NCI-H226 (cell line): ENCODE measurements around the gene SMAD6.
A peak's percentile ranks its signal among the peaks of the same experiment; 100 is the strongest.

Source experiments
- DNase-seq: peaks from one replicate; pipeline ENCODE4 v3.0.0-alpha.2; 2015

Gene SMAD6

DNA sequence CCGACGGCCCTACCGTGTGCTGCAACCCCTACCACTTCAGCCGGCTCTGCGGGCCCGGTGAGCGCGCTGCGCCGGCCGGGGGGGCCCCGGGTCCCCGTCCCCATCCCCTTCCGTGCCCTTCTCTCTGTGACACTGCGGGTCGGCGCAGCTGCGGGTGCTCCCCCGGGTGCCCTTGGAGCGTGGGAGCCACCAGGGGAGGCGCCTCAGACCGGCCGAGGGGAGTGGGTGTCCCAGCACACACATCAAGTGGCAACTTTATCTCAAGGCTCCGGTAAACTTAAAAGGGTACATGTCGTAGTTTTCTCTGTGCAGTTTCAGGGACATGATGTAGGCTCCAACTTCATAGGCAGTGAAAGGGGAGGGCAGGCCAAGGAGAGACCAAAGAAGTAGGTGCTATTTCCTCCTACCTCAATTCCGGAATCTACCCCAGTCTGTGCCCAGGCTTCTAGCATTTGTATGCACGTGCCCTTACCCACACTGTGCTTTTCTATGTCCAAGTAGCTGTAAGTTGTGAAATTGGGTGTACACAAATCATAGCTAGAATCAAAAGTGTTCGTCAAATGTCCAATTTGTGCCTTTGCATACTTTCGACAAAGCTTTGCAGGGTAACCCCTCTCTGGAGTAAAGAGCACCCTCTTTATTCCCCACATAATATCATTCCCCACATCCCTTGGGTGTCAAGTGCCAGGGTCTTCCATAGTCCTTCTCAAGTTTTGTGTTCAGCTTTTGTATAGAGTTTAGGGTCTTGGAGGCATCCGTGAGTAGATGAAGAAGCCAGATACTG is 2.2 kb downstream of the SMAD6 start:
- no peak for DNase-seq

DNA sequence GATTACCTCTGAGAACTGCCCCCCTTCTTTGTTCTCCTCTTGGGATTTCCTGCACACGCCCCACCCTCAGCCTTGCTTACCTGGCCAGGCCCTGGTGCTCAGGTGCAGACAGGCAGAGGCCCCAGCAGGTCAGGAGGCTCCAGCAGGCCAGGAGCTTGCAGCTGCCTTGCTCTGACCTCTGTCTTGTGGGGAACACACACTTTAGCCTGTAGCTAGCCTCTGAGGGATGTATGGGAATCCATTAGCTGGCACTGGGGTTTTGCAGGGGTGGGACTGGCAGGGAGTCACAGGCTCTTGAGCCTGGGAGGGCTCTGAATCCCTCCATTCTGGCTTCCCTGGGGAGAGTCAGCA is 2.7 kb downstream of the SMAD6 start:
- DNase-seq: no peak

DNA sequence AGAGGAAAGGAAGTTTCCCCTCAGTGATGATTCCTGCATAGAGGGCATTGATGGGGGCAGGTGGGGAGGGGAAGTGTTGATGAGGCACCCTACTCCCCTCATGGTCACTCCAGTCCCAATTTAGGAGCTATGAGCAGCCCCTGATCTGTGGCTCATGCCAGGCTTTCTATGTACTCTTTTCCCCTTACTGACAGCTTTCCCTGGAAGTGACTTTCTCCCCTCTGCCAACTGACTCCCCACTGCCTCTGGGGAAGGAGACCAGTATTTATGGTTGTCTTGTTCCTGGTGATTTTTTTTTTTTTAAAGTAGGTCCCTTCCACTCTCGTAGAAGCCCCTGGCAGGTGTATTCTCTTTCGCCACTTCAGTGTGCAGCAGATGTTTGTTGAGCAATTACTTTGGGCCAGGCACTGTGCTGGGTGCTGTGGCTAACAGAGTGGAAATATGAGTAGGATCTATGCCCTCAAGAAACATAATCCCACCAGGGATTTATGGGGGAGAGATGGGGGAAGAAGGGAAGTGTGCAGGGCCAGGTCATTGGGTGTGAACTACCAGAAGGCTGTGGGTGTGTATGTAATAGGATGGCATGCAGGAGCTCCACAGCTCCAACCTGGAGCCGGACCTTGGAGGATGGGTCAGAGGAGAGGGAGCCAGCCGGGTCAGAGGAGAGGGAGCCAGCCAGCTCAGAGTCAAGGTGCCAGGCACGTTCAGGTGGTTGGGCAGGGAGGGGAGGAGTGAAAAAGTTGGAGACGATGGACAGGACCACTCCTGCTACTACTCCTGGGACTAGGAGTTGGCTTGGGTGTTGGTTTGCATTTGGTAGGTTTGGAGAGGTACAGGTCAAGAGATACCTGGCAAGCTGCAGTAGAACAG is 3.5 kb downstream of the SMAD6 start:
- no peak for DNase-seq

DNA sequence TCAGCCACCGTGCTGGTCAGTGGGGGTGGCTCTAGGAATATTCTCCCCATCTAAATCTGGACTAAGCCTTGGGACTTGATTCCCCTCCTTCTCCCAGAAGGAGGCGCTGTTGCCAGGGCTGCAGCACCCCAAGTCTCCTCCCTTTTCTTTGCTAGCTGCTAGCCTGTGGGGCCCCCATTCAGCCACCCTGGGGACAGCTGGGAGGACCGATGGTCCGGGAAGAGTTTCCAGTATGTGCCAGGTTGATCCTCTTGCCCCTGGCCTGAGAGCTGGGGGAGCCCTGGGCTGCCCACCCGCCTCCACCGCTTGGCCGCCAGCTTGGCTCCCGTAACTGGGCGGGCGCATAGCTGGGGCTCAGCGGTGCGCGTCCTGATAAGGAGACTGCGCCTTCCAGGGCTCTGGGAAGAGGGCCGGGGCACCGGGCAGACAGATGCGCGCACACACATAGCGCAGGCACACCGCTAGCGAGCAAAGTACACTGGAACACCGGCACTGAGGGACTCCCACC is 4.2 kb downstream of the SMAD6 start:
- DNase-seq: no peak

DNA sequence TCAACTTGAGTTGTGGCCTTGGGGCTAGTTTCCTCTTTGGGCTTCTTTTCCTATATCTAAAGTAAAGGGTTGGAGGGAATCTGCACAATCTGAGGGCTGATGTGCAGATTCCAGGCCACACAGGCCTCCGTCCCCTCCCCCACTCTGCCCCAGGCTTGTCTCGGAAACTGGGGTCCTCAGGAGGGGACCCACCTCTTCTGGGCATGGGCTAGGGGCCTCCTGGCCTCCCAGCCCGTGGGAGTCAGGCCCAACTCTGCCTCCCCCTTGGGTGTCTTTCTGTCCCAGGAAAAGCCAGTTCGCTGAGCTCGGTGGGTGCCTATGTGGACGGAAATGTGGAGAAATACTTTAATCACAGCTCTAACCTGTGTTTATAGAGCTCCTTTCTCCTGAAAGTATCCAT is 4.8 kb downstream of the SMAD6 start:
- DNase-seq: no peak

DNA sequence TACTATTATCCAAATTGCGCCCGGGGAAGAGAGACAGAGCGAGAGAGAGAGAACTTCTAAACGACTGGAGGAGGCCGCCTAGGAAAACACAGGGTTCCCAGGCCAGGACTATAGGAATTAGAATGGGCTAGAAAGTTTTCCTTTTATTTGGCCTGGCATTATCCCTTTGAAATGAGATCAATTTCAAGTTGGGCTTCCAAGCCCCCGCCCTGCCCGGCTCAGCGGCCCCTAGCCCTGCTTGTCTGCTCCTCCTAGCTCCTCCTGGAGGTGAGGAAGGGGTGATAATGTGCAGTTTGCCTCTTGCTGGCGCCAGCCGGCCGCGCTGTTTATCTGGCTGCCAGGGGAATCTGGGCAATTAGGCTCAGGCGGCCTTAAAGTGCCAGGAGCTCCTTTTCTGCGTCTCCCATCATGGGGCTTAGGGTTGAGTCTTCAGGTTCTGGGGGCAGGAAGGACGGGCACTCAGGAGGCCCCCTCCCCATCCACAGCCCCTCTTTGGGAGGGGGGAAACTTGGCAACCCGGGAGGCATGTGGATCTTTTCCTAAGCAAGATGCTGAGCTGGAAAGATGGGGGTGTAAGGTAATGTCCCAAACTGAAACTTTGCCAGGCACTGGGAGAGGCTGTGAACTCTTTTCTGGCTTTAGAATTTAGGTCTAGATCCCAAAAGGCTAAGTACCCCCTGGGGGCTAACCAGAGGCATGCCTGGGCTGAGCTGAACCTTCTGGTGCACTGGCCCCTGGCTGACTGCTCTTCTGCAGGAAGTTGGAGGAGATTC is 5.5 kb downstream of the SMAD6 start:
- DNase-seq: no peak

DNA sequence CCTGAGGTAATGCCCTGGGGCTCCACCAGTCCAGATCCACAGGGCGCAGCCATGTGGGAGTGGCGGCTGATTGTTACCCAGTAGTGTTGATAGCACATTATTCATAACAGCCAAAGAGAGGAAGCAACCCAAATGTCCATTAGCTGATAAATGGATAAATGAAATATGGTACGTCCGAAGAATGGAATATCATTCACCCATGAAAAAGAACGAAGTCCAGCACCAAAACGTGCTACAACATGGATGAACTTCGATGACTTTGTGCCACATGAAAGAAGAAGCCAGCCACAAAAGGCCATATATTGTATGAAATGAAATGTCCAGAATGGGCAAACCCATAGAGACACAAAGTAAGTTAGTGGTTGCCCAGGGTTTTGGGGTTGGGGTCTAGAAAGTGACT is 6.4 kb downstream of the SMAD6 start:
- no peak for DNase-seq

DNA sequence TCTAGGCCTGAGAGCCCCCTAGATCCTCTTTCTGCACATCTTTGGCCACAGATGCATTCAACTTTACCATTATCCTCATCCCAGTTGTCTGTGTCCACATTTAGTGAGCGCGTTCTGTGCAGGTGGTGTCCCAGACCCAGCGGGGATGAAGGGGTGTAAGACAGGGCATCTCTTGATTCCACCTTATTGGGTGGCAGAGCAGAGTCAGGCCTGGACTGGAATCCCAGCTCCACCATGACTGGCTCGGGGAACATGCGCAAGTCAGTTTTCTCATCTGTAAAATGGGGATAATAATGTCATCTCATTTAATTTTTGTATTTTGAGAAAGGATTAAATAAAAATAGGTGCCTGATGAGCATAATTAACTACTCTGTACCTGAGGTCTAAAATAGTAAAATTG is 7.8 kb downstream of the SMAD6 start:
- no peak for DNase-seq

DNA sequence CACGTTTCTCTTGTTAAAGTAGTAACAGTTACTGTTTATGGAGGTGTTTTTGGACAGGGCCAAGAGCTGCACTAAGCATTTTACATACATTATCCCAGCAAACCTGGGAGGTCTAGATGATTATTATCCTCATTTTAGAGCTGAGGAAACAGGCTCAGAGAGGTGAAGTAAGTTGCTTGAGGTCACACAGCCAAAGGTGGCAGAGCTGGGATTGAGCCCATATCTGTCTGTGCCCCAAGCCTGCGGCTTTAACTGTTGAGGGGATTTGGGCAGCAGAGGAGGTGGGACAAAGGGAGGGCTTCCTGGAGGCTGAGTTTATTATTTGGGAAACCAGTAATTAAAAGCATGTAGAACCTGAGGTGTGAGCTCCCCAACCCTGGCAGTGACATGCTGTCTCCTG is 9.2 kb downstream of the SMAD6 start:
- DNase-seq: no peak

DNA sequence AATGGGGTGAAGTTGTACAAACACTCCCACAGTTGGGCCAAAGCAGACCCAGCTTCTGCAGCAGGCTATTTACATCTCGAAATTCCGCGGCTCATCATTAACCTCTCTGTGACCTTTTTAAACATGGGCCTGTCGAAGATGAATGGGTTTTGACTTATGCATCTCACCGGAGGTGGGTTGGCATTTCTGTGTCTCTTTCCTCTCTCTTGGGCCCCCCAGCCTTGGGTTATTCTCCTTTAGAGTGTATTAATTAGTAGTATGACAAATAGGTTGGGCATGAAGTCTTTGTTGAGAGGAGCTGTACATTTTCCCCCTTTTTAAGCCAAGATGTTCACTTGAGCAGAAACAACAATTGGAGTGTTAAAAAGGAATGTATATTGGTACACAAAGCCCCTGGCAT is 9.8 kb downstream of the SMAD6 start:
- no peak for DNase-seq

DNA sequence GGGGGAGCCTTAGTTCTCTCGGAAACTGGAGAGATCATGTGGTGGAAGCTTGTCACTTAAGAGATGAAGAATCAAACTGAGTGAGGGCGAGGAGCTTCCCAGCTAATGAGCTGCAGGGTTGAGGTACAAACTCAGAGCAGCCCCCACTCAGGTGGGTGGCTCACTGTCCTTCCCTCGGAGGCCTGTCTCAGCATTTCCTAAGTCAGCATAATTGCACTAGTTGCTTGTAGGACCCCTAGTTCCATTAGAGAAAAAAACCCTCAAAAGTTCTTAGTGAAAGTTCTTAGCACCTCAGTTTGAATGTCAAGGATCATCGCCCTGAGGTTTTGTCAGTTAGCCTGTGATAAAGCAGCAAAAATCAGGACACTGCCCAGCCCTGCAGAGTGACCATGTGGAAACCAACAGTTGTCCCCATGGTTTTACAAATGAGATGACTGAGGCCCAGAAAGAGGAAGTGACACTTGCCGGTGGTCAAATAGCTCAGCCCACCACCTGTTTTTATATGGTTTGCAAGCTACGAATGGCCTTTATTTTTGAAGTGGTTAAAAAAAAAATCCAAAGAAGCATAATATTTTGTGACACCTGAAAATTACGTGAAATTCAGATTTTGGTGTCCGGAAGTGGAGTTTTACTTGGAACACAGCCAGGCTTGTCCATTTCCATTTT is 11.9 kb downstream of the SMAD6 start:
- no peak for DNase-seq

DNA sequence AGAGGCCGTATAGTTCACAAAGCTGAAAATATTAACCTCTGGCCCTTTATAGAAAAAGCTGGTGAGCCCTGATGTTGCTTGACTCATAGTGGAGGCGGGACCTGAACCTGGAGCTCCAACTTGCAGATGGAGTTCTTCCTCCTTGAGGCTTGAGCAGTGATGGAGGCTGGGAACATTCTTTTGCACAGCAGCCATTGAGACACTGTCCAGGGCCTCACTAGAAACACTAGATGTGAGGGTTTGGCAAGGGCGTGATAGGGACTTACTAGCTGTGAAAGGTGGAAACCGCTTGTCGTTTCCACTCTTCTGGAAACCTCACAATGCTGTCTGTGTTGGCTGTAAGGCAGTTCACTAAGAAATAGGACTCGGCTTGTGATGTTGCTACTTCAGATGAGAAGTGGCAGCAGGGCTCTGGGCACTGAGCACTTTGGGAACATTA is 12.5 kb downstream of the SMAD6 start:
- DNase-seq: peak; percentile 36

DNA sequence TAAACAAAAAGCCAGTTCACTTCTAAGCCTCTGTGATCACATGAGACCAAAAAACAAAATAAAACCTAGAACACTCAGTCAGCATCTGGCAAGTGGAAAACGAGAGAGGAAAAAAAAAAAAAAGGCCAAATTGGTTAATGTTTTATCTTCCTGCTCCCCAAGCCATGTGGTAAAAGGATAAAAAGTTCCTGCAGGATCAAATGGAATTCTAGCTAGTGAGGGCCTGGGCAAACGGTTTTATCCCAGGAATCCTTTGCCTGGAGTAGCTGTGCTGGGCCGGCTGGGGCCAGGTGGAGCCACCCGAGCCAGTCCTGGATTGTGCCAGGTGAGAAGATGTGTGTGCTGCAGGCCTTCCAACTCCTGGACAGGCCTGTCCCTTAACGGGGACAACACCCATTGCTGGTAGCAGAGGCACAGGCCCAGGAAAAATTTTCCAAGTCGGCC is 13.2 kb downstream of the SMAD6 start:
- no peak for DNase-seq

DNA sequence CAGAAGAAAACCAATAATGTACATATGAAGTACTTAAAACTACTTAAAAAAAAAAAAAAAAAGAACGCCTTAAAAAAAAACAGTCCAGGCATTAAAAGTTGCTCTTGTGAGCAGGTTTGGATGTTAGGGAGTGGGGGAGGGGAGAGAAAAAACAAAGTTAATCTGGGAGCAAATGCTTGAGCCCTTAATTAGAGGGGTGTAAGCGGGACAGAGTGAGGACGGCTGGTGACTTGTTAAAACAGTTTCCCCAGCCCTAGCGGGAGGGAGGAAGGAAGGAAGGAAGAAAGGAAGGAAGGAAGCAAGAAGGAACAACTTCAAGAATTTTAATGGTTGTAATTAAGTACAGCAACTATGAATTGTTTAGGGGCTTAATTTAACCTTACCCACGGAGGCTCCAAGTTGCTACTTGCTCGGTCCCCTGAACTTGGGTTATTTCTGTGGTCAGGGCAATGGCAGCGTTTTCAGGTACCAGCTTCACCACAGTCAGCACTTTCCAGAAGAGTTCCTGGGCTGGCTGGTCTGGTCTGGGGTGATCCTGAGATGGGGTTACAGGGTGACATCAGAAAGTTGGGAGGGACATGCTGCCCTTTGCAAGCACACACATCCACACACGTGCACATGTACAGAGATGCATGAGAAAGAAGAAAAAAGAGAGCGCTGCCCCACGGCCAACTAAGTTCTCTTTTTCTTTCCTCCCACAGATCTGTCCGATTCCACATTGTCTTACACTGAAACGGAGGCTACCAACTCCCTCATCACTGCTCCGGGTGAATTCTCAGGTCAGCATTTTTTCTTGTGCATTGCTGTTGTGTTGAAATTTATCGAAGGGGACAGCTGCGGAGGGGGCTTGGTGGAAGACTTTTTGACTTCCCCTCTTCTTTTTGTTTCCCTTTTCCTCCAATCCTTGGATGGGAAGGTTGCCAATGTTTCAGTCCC is 14.0 kb downstream of the SMAD6 start:
- DNase-seq: no peak

DNA sequence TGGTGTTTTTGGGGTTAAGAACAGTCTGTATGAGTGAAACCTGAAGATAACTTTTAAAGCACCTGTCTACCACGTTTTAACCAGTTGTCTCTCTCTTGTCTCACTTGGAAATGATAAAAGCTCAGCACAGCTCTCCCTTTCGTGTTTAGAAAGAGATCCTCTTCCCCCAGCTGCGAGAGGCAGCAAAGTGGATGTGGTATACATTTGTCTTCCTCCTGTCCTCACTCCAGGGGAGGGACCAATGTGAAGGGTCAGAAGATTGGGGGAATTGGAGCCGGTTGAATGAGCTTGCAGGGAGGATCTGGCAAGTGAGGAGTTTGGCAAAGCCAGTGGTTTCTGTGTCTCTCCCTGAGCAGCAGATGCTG is 14.6 kb downstream of the SMAD6 start:
- no peak for DNase-seq

DNA sequence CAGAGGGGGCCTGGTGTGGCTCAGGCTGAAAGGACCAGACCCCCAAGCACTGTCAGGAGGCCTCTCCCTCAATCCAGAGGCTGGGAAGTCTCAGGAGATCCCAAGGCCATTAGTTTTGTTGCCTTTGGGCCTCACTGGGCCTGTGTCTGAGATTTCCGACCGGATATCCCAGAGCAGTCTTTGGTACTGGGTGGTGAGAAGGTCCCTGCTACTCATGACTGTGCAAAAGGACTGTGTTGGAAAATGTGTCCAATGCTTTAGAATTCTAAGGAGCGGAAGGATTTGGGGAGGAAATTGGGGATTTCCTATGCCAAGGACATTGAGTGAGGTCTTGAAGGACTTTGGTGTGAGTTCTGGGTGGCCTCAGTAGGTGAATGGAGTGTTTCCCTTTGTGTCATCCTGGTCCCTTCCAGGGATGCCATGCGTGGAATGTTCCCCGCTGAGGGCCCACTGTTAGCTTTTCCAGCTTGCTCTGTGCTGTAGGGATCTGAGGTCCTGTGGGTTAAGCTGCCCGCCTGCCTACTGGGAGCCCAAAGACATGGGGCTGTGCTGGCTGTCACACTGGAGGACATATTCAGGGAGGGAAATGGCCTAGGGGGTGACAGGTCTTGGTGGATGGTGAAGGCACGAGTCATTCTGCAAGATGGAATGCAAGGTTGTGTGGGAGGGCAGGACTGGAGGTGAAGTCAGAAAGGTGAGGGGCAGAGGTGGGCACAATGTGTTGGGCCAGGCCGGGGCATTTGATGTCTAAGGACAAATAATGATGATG is 16.4 kb downstream of the SMAD6 start:
- DNase-seq: no peak

DNA sequence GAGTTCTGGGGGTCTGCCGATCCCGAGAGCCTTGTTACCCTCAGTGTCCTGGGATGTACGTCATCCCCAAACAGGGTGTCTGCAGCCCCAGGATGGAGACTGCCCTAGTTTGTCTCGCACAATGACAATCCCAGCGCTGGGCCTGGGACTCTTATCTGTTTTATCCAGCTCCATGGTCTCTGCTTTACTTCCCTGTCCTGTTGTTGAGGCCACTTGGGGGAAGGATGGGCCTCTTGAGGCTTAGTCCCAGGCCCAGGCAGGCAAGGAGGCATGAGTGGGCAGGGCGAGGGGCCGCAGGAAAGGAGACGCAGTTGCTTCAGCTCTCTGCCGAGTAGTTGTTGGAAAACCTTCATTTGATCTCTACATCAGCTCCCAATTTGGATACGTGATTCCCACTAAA is 17.4 kb downstream of the SMAD6 start:
- DNase-seq: no peak

DNA sequence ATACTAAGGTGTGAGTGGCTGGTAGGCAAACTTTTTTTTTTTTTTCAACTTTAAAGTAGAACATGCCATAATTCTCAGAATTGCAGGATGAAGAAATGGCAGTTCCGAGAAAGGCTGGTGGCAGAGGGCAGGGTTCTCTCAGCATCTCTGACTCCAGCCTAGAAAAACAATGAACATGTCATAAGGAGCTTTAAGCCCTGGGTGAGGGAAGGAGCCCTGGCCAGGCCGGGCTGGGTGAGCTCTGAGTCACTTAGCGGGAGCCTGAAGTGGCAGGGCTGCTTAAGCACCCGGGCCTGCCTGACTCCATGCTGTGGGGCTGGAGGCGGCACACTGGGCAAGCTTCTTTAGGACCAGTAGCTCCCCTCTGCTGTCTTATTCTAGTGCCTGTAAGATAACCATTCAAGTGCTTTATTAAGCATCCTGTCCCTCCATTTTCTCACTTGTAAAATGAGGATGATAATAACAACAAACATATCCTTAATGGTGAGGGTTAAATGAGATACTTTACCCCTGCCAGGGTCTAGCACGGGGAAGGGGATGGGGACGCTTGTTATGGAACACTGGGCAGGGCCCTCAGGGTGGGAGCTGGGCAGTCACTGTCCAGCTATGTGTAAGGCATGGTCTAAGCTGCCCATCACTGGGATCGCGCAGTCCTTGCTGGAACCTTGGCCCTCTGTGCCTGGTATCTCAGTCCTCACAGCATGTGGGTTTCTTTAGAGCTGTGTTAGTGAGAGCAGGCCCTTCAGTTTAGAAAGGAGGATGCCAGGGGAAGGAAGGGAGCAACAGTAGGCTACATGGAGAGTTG is 18.4 kb downstream of the SMAD6 start:
- peak; percentile 62 for DNase-seq

DNA sequence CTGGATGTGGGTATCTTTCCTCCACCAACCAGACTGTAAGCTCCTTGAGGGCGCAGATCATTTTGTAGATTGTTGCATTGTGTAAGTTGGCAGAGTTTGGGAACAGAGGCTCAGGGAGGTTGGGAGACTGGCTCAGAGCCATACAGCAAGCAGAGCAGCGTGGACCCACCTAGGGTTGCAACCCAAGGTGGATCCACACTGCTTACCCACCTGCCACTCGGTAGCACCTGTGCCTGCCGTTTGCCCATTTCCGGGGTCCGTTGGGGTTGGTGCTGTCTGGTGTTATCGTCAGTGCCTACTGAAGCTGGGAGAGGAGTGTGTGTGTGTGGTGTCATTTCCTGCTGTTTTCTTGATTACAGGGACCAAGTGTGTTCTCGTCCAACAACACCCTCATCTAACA is 19.0 kb downstream of the SMAD6 start:
- no peak for DNase-seq

DNA sequence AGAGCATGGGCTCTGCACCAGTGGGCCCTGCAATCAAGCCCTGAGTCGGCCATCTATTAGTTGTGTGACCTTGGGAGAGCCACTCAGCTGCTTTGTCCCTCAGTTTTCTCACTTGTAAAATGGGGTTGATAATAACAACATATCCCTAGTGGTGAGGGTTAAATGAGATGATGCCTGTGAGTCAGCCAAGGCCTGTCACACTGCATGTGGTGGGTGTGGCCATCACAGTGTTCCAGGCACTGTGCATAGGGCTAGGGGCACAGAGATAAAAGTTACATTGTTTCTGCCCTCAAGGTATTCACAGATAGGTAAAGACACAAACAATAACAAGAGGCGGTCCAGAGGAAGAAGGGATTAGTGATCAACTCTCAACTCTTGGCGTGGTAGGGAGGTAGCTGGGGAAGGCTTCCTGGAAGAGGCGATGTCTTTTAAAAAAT is 19.5 kb downstream of the SMAD6 start:
- no peak for DNase-seq
